PFSK-1 (cell line): ENCODE data around the gene PRX.

Experiments
- FOXP2 ChIP-seq: optimal IDR thresholded peaks from 2 replicates; pipeline ENCODE3; 2011; ENCODE audit warnings: borderline replicate concordance, control low read depth, inconsistent platforms; ENCODE audit not compliant: insufficient read depth; ENCODE audit errors: extremely low read length, extremely low read depth
- POLR2AphosphoS5 ChIP-seq: IDR thresholded peaks from 2 replicates; pipeline ENCODE4 v1.6.1; 2012; ENCODE audit warnings: low read depth, mild to moderate bottlenecking, control low read depth, low read length, moderate library complexity
- REST ChIP-seq, 2 experiments: IDR thresholded peaks; 2 replicates each; pipeline versions ENCODE4 v1.6.1 to v1.8.0; 2011 to 2012; ENCODE audit warnings: low read depth in 2 of 2, low read length in 2 of 2, control low read depth in 1 of 2, inconsistent platforms in 1 of 2, mild to moderate bottlenecking in 1 of 2, moderate library complexity in 1 of 2; ENCODE audit not compliant: insufficient read depth in 1 of 2
- SIN3A ChIP-seq: IDR thresholded peaks from 2 replicates; pipeline ENCODE4 v1.6.1; 2012; ENCODE audit warnings: mild to moderate bottlenecking, low read length, moderate library complexity, borderline replicate concordance; ENCODE audit not compliant: insufficient read depth
- TAF1 ChIP-seq: IDR thresholded peaks from 2 replicates; pipeline ENCODE4 v1.6.1; 2012; ENCODE audit warnings: low read length, control low read depth, borderline replicate concordance; ENCODE audit not compliant: insufficient read depth

PRX gene

GRCh38 chr19:40415768-40416167 lies 2.6 kb upstream of the PRX start:
- TF ChIP-seq POLR2AphosphoS5 (no peak), FOXP2 (no peak), TAF1 (no peak), SIN3A (no peak), REST (IDR thresholded peaks at IDR 0.05; ENCODE audit: insufficient read depth in 1 of 2, low read depth in 2 of 2, low read length in 2 of 2) (no peak)

GRCh38 chr19:40414542-40415535 lies 1.7 kb upstream of the PRX start:
- TF ChIP-seq POLR2AphosphoS5 (no peak), FOXP2 (no peak), SIN3A (no peak), TAF1 (no peak), REST (IDR thresholded peaks at IDR 0.05; ENCODE audit: insufficient read depth in 1 of 2, low read depth in 2 of 2, low read length in 2 of 2) (no peak)

GRCh38 chr19:40412866-40413265 lies 312 bp downstream of the PRX start:
- no peak for TF ChIP-seq TAF1
- TF ChIP-seq FOXP2 = no peak

- TF ChIP-seq FOXP2 (no peak), REST (IDR thresholded peaks at IDR 0.05; ENCODE audit: insufficient read depth in 1 of 2, low read depth in 2 of 2, low read length in 2 of 2) (no peak), POLR2AphosphoS5 (no peak), SIN3A (no peak), TAF1 (no peak)
These were observed 1.1 kb downstream of the PRX start for GRCh38 chr19:40411958-40412499.

- TF ChIP-seq POLR2AphosphoS5 (no peak), SIN3A (no peak)
These were observed 1.9 kb downstream of the PRX start for GRCh38 chr19:40411125-40411842.

- TF ChIP-seq SIN3A = no peak
These were observed 3.2 kb downstream of the PRX start for GRCh38 chr19:40410030-40410389.
